HepG2 (cell line): Measurements from ENCODE around the gene KIF13A. TPM values are rescaled to one million over a fixed set of nuclear protein-coding genes. Genes with fewer than 3 reads are reported as not detected.

Source experiments
- ARNTL ChIP-seq: sonication (generic); formaldehyde crosslinking; IDR thresholded peaks from 2 replicates; pipeline ENCODE4 v1.4.0; 2020; ENCODE audit warnings: mild to moderate bottlenecking, missing genetic modification reagents
- FOSL1 ChIP-seq: sonication (generic); formaldehyde crosslinking; IDR thresholded peaks from 2 replicates; pipeline ENCODE4 v1.9.0; 2021; ENCODE audit warnings: missing genetic modification reagents, borderline replicate concordance
- HNF4A ChIP-seq: sonication (generic); formaldehyde crosslinking; IDR thresholded peaks from 2 replicates; pipeline ENCODE4 v1.4.0; 2020; ENCODE audit warnings: missing genetic modification reagents
- KLF6 ChIP-seq: IDR thresholded peaks from 2 replicates; pipeline ENCODE4 v1.8.0; 2016; ENCODE audit warnings: missing biosample characterization, missing genetic modification reagents
- NFRKB ChIP-seq: fragments of 450-650 bp; IDR thresholded peaks from 2 replicates; pipeline ENCODE4 v1.6.1; 2017
- NR3C1 ChIP-seq: sonication (generic); formaldehyde crosslinking; IDR thresholded peaks from 2 replicates; pipeline ENCODE4 v1.4.0; 2020; ENCODE audit warnings: missing genetic modification reagents
- PLRG1 ChIP-seq: fragments of 450-650 bp; conservative IDR thresholded peaks from 2 replicates; pipeline ENCODE4 v1.6.1; 2016
- RXRA ChIP-seq: sonication (generic); formaldehyde crosslinking; IDR thresholded peaks from 2 replicates; pipeline ENCODE4 v1.5.1; 2020; ENCODE audit warnings: missing genetic modification reagents
- TAF15 ChIP-seq: fragments of 200-400 bp; formaldehyde crosslinking; IDR thresholded peaks from one replicate; pipeline ENCODE4 v1.6.1; 2018; ENCODE audit warnings: mild to moderate bottlenecking, low read depth, low read length; ENCODE audit not compliant: poor library complexity, severe bottlenecking
- TSC22D2 ChIP-seq: sonication (generic); formaldehyde crosslinking; IDR thresholded peaks from 2 replicates; pipeline ENCODE4 v1.5.1; 2020; ENCODE audit warnings: missing genetic modification reagents, mild to moderate bottlenecking, borderline replicate concordance
- ZBTB10 ChIP-seq: sonication (generic); formaldehyde crosslinking; IDR thresholded peaks from 2 replicates; pipeline ENCODE4 v1.4.0; 2020; ENCODE audit warnings: missing genetic modification reagents, borderline replicate concordance
- ZBTB25 ChIP-seq: IDR thresholded peaks from 2 replicates; pipeline ENCODE4 v1.6.1; 2018; ENCODE audit warnings: missing genetic modification reagents
- ZBTB4 ChIP-seq: sonication (generic); formaldehyde crosslinking; IDR thresholded peaks from 2 replicates; pipeline ENCODE4 v1.4.0; 2020; ENCODE audit warnings: missing genetic modification reagents, mild to moderate bottlenecking, borderline replicate concordance
- ZNF256 ChIP-seq: sonication (generic); formaldehyde crosslinking; conservative IDR thresholded peaks from 2 replicates; pipeline ENCODE4 v1.4.0; 2020; ENCODE audit warnings: missing genetic modification reagents
- ZNF337 ChIP-seq: sonication (generic); formaldehyde crosslinking; IDR thresholded peaks from 2 replicates; pipeline ENCODE4 v1.5.1; 2020; ENCODE audit warnings: missing genetic modification reagents, low read depth, mild to moderate bottlenecking, borderline replicate concordance
- ZNF512 ChIP-seq: sonication (generic); formaldehyde crosslinking; IDR thresholded peaks from 2 replicates; pipeline ENCODE4 v1.4.0; 2020; ENCODE audit warnings: mild to moderate bottlenecking, missing genetic modification reagents
- ZNF784 ChIP-seq: sonication (generic); formaldehyde crosslinking; IDR thresholded peaks from 2 replicates; pipeline ENCODE4 v1.5.1; 2020; ENCODE audit warnings: missing genetic modification reagents, mild to moderate bottlenecking, borderline replicate concordance
- ZNF788 ChIP-seq: sonication (generic); formaldehyde crosslinking; IDR thresholded peaks from 2 replicates; pipeline ENCODE4 v1.5.0; 2020; ENCODE audit warnings: mild to moderate bottlenecking, missing genetic modification reagents, borderline replicate concordance
- polyA plus RNA-seq, 8 experiments: library from polyadenylated mRNA; depleted of rRNA in 3 of 8; stranded (reverse) in 7 of 8; unstranded in 1 of 8; fragments of >200 nt; fragmentation: Illumina TruSeq in 4 of 8; extraction: Trizol in 4 of 8; gene quantifications; 2 replicates each; pipeline versions ENCODE4 v1.2.1 to v1.2.3, GENCODE V29; 2011 to 2016; ENCODE audit warnings: low read depth in 4 of 8, missing spikeins in 1 of 8, mixed read lengths in 1 of 8; ENCODE audit not compliant: insufficient read depth in 1 of 8
- total RNA-seq, 5 experiments: library from RNA; depleted of rRNA; stranded (reverse); fragments of >200 nt; fragmentation: Illumina TruSeq; extraction: Trizol; gene quantifications; 2 replicates each; pipeline ENCODE4 v1.2.3, GENCODE V29; 2016; ENCODE audit warnings: low read depth in 1 of 5

The KIF13A gene
- total and polyA plus RNA-seq, 2 of the 13 experiments (the other 11 are each of a cell fraction or from before 2014, with no cell fraction given), result 21.1 to 37.2 TPM

- TF ChIP-seq ZBTB25 (CRISPR knock-in tag) (peak; percentile 33; the same call in 1 of the 2 replicates), ZNF788 (CRISPR knock-in tag) (no peak; the same call in 1 of the 2 replicates), FOSL1 (CRISPR knock-in tag) (no peak), ARNTL (CRISPR knock-in tag) (no peak), RXRA (CRISPR knock-in tag) (no peak), ZNF784 (CRISPR knock-in tag) (no peak), ZNF256 (no peak), ZBTB4 (CRISPR knock-in tag) (no peak), PLRG1 (no peak), HNF4A (CRISPR knock-in tag) (no peak), TSC22D2 (CRISPR knock-in tag) (0 out of 2 replicates have a peak, but pooled peaks have one; percentile 15), KLF6 (CRISPR knock-in tag) (peak; percentile 27; the same call in 1 of the 2 replicates), NR3C1 (no peak), ZBTB10 (CRISPR knock-in tag) (no peak), ZNF512 (CRISPR knock-in tag) (no peak), NFRKB (no peak), ZNF337 (CRISPR knock-in tag) (no peak), TAF15 (no peak)
Observed at GRCh38 chr6:17987697-17988421, 424 bp upstream of the KIF13A start (continued).
